Glutamatergic neuron (in vitro differentiated cells): ENCODE results near the gene MRTFB. TPM values are rescaled to one million over a fixed set of nuclear protein-coding genes. Genes with fewer than 3 reads are reported as not detected.
"Not testable (repeated sequence)": the region's sequence is repeated elsewhere in the genome, so short reads cannot be mapped to it uniquely, and the experiment has no call there.

Experiments
- DNase-seq: peaks from one replicate; pipeline ENCODE4 v3.0.0; 2022
- H3K27ac Mint-ChIP-seq: one replicate; pipeline ENCODE4 v1.8.0; 2020; ENCODE audit warnings: mild to moderate bottlenecking, mixed read lengths, inconsistent platforms; ENCODE audit not compliant: unreplicated experiment
- H3K27me3 Mint-ChIP-seq: one replicate; pipeline ENCODE4 v1.8.0; 2020; ENCODE audit warnings: mild to moderate bottlenecking, moderate library complexity, mixed read lengths, inconsistent platforms; ENCODE audit not compliant: unreplicated experiment
- H3K36me3 Mint-ChIP-seq: one replicate; pipeline ENCODE4 v1.8.0; 2020; ENCODE audit warnings: mild to moderate bottlenecking, mixed read lengths, inconsistent platforms; ENCODE audit not compliant: unreplicated experiment
- H3K4me1 Mint-ChIP-seq: one replicate; pipeline ENCODE4 v1.8.0; 2020; ENCODE audit warnings: mild to moderate bottlenecking, low read depth, mixed read lengths, inconsistent platforms; ENCODE audit not compliant: unreplicated experiment
- H3K4me3 Mint-ChIP-seq: one replicate; pipeline ENCODE4 v1.8.0; 2020; ENCODE audit warnings: mild to moderate bottlenecking, mixed read lengths, inconsistent platforms; ENCODE audit not compliant: unreplicated experiment
- H3K9me3 Mint-ChIP-seq: one replicate; pipeline ENCODE4 v1.8.0; 2020; ENCODE audit warnings: mild to moderate bottlenecking, moderate library complexity, mixed read lengths, inconsistent platforms; ENCODE audit not compliant: unreplicated experiment
- CTCF ChIP-seq: fragments of 200-600 bp; sonication (generic); IDR thresholded peaks from one replicate; pipeline ENCODE4 v1.5.0; 2021; ENCODE audit not compliant: partially characterized antibody, unreplicated experiment
- total RNA-seq: library from RNA; stranded (reverse); fragmentation: NEBNext Ultra II Directional; extraction: Animal tissue kit (Norgen Biotek cat#: 25700); gene quantifications from one replicate; pipeline ENCODE4 v1.2.1, GENCODE V29; 2021; ENCODE audit not compliant: unreplicated experiment

Gene MRTFB
- total RNA-seq, 1 donor from 2014 or later, result 29.6 TPM

DNA sequence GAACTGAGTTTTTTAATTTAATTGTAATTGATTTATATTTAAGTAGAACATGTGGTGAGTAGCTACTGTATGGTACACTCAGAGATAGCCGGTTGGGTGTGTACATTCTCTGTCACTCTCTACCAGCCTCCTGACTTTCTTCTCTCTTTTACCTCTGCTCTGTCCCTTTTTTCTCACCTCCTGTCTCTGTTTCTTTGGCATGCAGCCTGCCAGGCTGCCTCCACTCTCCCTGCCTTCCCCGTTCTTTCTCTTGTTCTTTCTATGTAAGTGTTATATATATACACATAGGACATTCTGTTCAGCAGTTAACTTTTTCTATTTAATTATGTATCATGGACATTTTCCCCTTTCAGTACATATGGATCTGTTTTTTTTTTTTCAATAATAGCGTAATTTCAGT, 50.8 kb downstream of the MRTFB start:
- Mint-ChIP-seq H3K27me3 (peaks cover 2% of the 10 kb centered on the region), H3K4me3 (no peak overlapping the region), H3K36me3 (no peaks in the 10 kb centered on the region), H3K9me3 (peaks cover 4% of the 10 kb centered on the region), H3K27ac (peak overlapping the region; percentile 65), H3K4me1 (peaks cover 2% of the 10 kb centered on the region)
- no peak for DNase-seq
- no peak for TF ChIP-seq CTCF

GRCh38 chr16:14122430-14122829, 51.3 kb downstream of the MRTFB start:
- H3K4me3 Mint-ChIP-seq, H3K27ac Mint-ChIP-seq, H3K27me3 Mint-ChIP-seq, H3K9me3 Mint-ChIP-seq, DNase-seq, H3K36me3 Mint-ChIP-seq, H3K4me1 Mint-ChIP-seq: not testable (repeated sequence)

GRCh38 chr16:14125000-14125681, 54.0 kb downstream of the MRTFB start:
- Mint-ChIP-seq H3K4me1 (peaks cover 2% of the 10 kb centered on the region), H3K36me3 (peaks cover 4% of the 10 kb centered on the region), H3K4me3 (no peak overlapping the region), H3K27me3 (peaks cover 2% of the 10 kb centered on the region), H3K9me3 (peaks cover 3% of the 10 kb centered on the region), H3K27ac (no peak overlapping the region)
- DNase-seq, result no peak
- no peak for TF ChIP-seq CTCF

DNA sequence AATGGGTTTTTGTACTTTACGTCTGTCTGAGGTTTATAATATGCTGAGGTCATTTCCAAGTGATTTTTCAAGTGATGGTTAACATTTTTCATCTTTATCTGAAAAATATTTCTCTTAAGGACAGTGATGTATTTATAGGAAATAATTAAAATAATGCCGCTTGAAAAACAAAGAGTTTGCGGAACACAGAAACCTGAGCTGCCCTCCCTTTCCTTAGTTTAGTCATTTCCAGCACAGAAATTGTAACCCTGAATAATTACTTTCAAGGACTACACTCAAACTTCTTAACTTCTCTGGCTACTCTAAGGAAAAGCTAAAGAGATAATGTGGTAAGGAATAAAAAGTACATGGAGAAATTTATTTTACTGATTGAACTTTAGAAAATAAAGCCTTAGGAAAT, 54.6 kb downstream of the MRTFB start:
- peaks cover 3% of the 10 kb centered on the region for H3K9me3 Mint-ChIP-seq
- no peak overlapping the region for H3K27ac Mint-ChIP-seq
- H3K4me1 Mint-ChIP-seq, result peaks cover under 1% of the 10 kb centered on the region
- no peak overlapping the region for H3K4me3 Mint-ChIP-seq
- H3K27me3 Mint-ChIP-seq, result peaks cover under 1% of the 10 kb centered on the region
- peaks cover 4% of the 10 kb centered on the region for H3K36me3 Mint-ChIP-seq
- no peak for TF ChIP-seq CTCF
- DNase-seq, result no peak

- Mint-ChIP-seq H3K4me3 (no peak overlapping the region), H3K9me3 (peaks cover 1% of the 10 kb centered on the region), H3K36me3 (peaks cover 4% of the 10 kb centered on the region), H3K4me1 (peaks cover 1% of the 10 kb centered on the region), H3K27ac (no peak overlapping the region), H3K27me3 (no peaks in the 10 kb centered on the region)
- TF ChIP-seq CTCF, result no peak
- no peak for DNase-seq
Measured at GRCh38 chr16:14128097-14128496, 57.0 kb downstream of the MRTFB start.

DNA sequence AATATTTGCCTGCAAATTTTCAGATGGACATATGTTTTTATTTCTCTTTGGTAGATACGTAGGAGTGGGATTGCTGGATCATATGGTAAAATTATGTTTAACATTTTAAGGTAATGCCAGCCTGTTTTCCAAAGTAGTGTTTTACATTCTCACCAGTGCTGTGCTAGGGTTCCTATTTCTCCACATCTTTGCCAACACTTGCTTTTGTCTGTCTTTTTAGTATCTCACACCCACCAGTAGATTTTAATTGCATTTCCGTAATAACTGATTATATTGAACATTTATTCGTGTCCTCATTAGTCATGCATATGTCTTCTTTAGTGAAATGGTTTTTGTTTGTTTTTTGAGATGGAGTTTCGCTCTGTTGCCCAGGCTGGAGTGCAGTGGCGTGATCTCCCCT, 58.4 kb downstream of the MRTFB start:
- DNase-seq, result no peak
- no peak for TF ChIP-seq CTCF

More for the DNA sequence above, 58.4 kb downstream of the MRTFB start:
- Mint-ChIP-seq H3K9me3 (peaks cover 1% of the 10 kb centered on the region), H3K4me1 (peaks cover 1% of the 10 kb centered on the region), H3K4me3 (no peak overlapping the region), H3K27me3 (no peaks in the 10 kb centered on the region), H3K36me3 (peaks cover 4% of the 10 kb centered on the region), H3K27ac (no peak overlapping the region)
